Naive B cell (primary cell): ENCODE measurements around the gene OPHN1. TPM values are rescaled to one million over a fixed set of nuclear protein-coding genes. Genes with fewer than 3 reads are reported as not detected.

ENCODE experiments used
- ATAC-seq, 2 donors: fragments of 150-1000 bp; cut with Tn5 transposase; 2 replicates each; pipeline ENCODE4 v1.10.0; 2021; ENCODE audit warnings: low read depth in 2 of 2, mild to moderate bottlenecking in 2 of 2, moderate library complexity in 2 of 2
- DNase-seq: peaks from one replicate; pipeline ENCODE4 v3.0.0; 2022
- H3K27ac Mint-ChIP-seq, 6 donors: one replicate each; pipeline ENCODE4 v1.8.0; 2020 to 2022; ENCODE audit warnings: mild to moderate bottlenecking in 6 of 6, mixed read lengths in 6 of 6, moderate library complexity in 5 of 6, inconsistent platforms in 2 of 6
- H3K27me3 Mint-ChIP-seq, 3 donors: one replicate each; pipeline ENCODE4 v1.8.0; 2021 to 2022; ENCODE audit warnings: mixed read lengths in 3 of 3, mild to moderate bottlenecking in 1 of 3
- H3K36me3 Mint-ChIP-seq, 2 donors: one replicate each; pipeline ENCODE4 v1.8.0; 2020 to 2022; ENCODE audit warnings: mixed read lengths in 2 of 2, inconsistent platforms in 1 of 2, mild to moderate bottlenecking in 1 of 2
- H3K4me1 Mint-ChIP-seq, 3 donors: one replicate each; pipeline ENCODE4 v1.8.0; 2020 to 2022; ENCODE audit warnings: mixed read lengths in 3 of 3, inconsistent platforms in 1 of 3, mild to moderate bottlenecking in 1 of 3, moderate library complexity in 1 of 3
- H3K4me3 Mint-ChIP-seq, 8 donors: one replicate each; pipeline ENCODE4 v1.8.0; 2020 to 2022; ENCODE audit warnings: mild to moderate bottlenecking in 8 of 8, mixed read lengths in 8 of 8, moderate library complexity in 8 of 8, inconsistent platforms in 2 of 8
- H3K9me3 Mint-ChIP-seq, 7 donors: one replicate each; pipeline ENCODE4 v1.8.0; 2020 to 2022; ENCODE audit warnings: mixed read lengths in 7 of 7, mild to moderate bottlenecking in 5 of 7, inconsistent platforms in 2 of 7, moderate library complexity in 1 of 7
- polyA plus RNA-seq, 6 donors: library from polyadenylated mRNA; unstranded; fragments of 300-500 nt; fragmentation: Illumina TruSeq; gene quantifications; one replicate each; pipeline ENCODE4 v1.2.3, GENCODE V29; 2021; ENCODE audit warnings: low read depth in 6 of 6

OPHN1 gene
- polyA plus RNA-seq, 6 donors from 2014 or later: 0.51 TPM; not detected in 5

- no peaks in the 10 kb centered on the region for H3K27me3 Mint-ChIP-seq
- H3K36me3 Mint-ChIP-seq: no peaks in the 10 kb centered on the region
- no peak overlapping the region for H3K27ac Mint-ChIP-seq
- H3K4me3 Mint-ChIP-seq: no peak overlapping the region
- no peaks in the 10 kb centered on the region for H3K4me1 Mint-ChIP-seq
- H3K9me3 Mint-ChIP-seq: peaks cover 0 to 2% (median 0%) of the 10 kb centered on the region in 7 donors
- no peak for ATAC-seq
- DNase-seq: no peak
Observed at GRCh38 chrX:68249903-68250302, 183.4 kb downstream of the OPHN1 start.

- DNase-seq (no peak), ATAC-seq (no peak)
- no peaks in the 10 kb centered on the region for H3K36me3 Mint-ChIP-seq
- H3K27me3 Mint-ChIP-seq: no peaks in the 10 kb centered on the region
- H3K9me3 Mint-ChIP-seq: peaks cover 0 to 2% (median 0%) of the 10 kb centered on the region in 7 donors
- H3K27ac Mint-ChIP-seq: no peak overlapping the region
- no peak overlapping the region for H3K4me3 Mint-ChIP-seq
- no peaks in the 10 kb centered on the region for H3K4me1 Mint-ChIP-seq
Observed at GRCh38 chrX:68249401-68249831, 183.9 kb downstream of the OPHN1 start.

GRCh38 chrX:68238568-68238967 lies 194.7 kb downstream of the OPHN1 start:
- no peaks in the 10 kb centered on the region for H3K4me1 Mint-ChIP-seq
- H3K9me3 Mint-ChIP-seq: peaks cover 0 to 6% (median 0%) of the 10 kb centered on the region in 7 donors
- no peak overlapping the region for H3K4me3 Mint-ChIP-seq
- no peaks in the 10 kb centered on the region for H3K27me3 Mint-ChIP-seq
- no peak for ATAC-seq
- DNase-seq: no peak
- H3K36me3 Mint-ChIP-seq: no peaks in the 10 kb centered on the region
- no peak overlapping the region for H3K27ac Mint-ChIP-seq

- no peaks in the 10 kb centered on the region for H3K27me3 Mint-ChIP-seq
- no peak for DNase-seq
- no peaks in the 10 kb centered on the region for H3K4me1 Mint-ChIP-seq
- H3K36me3 Mint-ChIP-seq: no peaks in the 10 kb centered on the region
- ATAC-seq: no peak
- no peak overlapping the region for H3K27ac Mint-ChIP-seq
- H3K9me3 Mint-ChIP-seq: peaks cover 0 to 2% (median 0%) of the 10 kb centered on the region in 7 donors
- H3K4me3 Mint-ChIP-seq: no peak overlapping the region
Observed at GRCh38 chrX:68234171-68234910, 199.0 kb downstream of the OPHN1 start.

GRCh38 chrX:68232206-68232605 lies 201.1 kb downstream of the OPHN1 start:
- Mint-ChIP-seq H3K36me3 (no peaks in the 10 kb centered on the region), H3K4me3 (no peak overlapping the region), H3K9me3 (peaks cover 0 to 9% (median 3%) of the 10 kb centered on the region in 7 donors), H3K4me1 (no peaks in the 10 kb centered on the region), H3K27ac (no peak overlapping the region), H3K27me3 (no peaks in the 10 kb centered on the region)
- ATAC-seq: no peak
- no peak for DNase-seq

- Mint-ChIP-seq H3K9me3 (peaks cover 0 to 2% (median 0%) of the 10 kb centered on the region in 7 donors), H3K4me3 (no peak overlapping the region), H3K27ac (no peak overlapping the region), H3K4me1 (no peaks in the 10 kb centered on the region), H3K36me3 (no peaks in the 10 kb centered on the region), H3K27me3 (peaks cover 0 to 12% (median 4%) of the 10 kb centered on the region in 3 donors)
- ATAC-seq: no peak
- DNase-seq: no peak
Observed at GRCh38 chrX:68209008-68209407, 224.3 kb downstream of the OPHN1 start.

- no peak for DNase-seq
- ATAC-seq: no peak
- Mint-ChIP-seq H3K4me1 (peaks cover 0 to 5% (median 2%) of the 10 kb centered on the region in 3 donors), H3K27me3 (peaks cover 0 to 12% (median 0%) of the 10 kb centered on the region in 3 donors), H3K9me3 (peaks cover 0 to 3% (median 0%) of the 10 kb centered on the region in 7 donors), H3K27ac (no peak overlapping the region), H3K36me3 (no peaks in the 10 kb centered on the region), H3K4me3 (no peak overlapping the region)
Observed at GRCh38 chrX:68204521-68205038, 228.7 kb downstream of the OPHN1 start.

- Mint-ChIP-seq H3K36me3 (no peaks in the 10 kb centered on the region), H3K27ac (no peak overlapping the region), H3K4me3 (no peak overlapping the region), H3K27me3 (peaks cover 0 to 12% (median 0%) of the 10 kb centered on the region in 3 donors), H3K4me1 (peaks cover 0 to 5% (median 2%) of the 10 kb centered on the region in 3 donors), H3K9me3 (peaks cover 0 to 3% (median 0%) of the 10 kb centered on the region in 7 donors)
- DNase-seq: no peak
- ATAC-seq: no peak
Observed at GRCh38 chrX:68203646-68204045, 229.6 kb downstream of the OPHN1 start.

GRCh38 chrX:68203211-68203610 lies 230.1 kb downstream of the OPHN1 start:
- H3K27ac Mint-ChIP-seq: no peak overlapping the region
- ATAC-seq: no peak
- DNase-seq: no peak
- H3K27me3 Mint-ChIP-seq: peaks cover 0 to 8% (median 0%) of the 10 kb centered on the region in 3 donors
- H3K9me3 Mint-ChIP-seq: peaks cover 0 to 3% (median 0%) of the 10 kb centered on the region in 7 donors
- no peak overlapping the region for H3K4me3 Mint-ChIP-seq
- H3K4me1 Mint-ChIP-seq: peaks cover 0 to 5% (median 2%) of the 10 kb centered on the region in 3 donors
- no peaks in the 10 kb centered on the region for H3K36me3 Mint-ChIP-seq

GRCh38 chrX:68199062-68199848 lies 234.0 kb downstream of the OPHN1 start:
- H3K9me3 Mint-ChIP-seq: peaks cover 0 to 3% (median 0%) of the 10 kb centered on the region in 7 donors
- H3K4me3 Mint-ChIP-seq: no peak overlapping the region
- no peak overlapping the region for H3K27ac Mint-ChIP-seq
- H3K36me3 Mint-ChIP-seq: no peaks in the 10 kb centered on the region
- peaks cover 0 to 5% (median 2%) of the 10 kb centered on the region in 3 donors for H3K4me1 Mint-ChIP-seq
- no peaks in the 10 kb centered on the region for H3K27me3 Mint-ChIP-seq
- ATAC-seq: no peak
- DNase-seq: no peak

- Mint-ChIP-seq H3K4me1 (no peaks in the 10 kb centered on the region), H3K27me3 (no peaks in the 10 kb centered on the region), H3K4me3 (no peak overlapping the region), H3K36me3 (no peaks in the 10 kb centered on the region), H3K27ac (peak overlapping the region in 1 of 6 donors; percentile 11), H3K9me3 (no peaks in the 10 kb centered on the region)
- ATAC-seq (no peak), DNase-seq (peak; percentile 3)
Observed at GRCh38 chrX:68196939-68197791, 236.1 kb downstream of the OPHN1 start.

- H3K27me3 Mint-ChIP-seq: no peaks in the 10 kb centered on the region
- H3K4me1 Mint-ChIP-seq: no peaks in the 10 kb centered on the region
- no peaks in the 10 kb centered on the region for H3K9me3 Mint-ChIP-seq
- DNase-seq: no peak
- ATAC-seq: no peak
- no peaks in the 10 kb centered on the region for H3K36me3 Mint-ChIP-seq
- H3K4me3 Mint-ChIP-seq: no peak overlapping the region
- H3K27ac Mint-ChIP-seq: no peak overlapping the region
Observed at GRCh38 chrX:68195561-68195960, 237.7 kb downstream of the OPHN1 start.

- Mint-ChIP-seq H3K4me1 (no peaks in the 10 kb centered on the region), H3K27ac (no peak overlapping the region), H3K9me3 (no peaks in the 10 kb centered on the region), H3K4me3 (no peak overlapping the region), H3K36me3 (no peaks in the 10 kb centered on the region), H3K27me3 (no peaks in the 10 kb centered on the region)
- ATAC-seq: no peak
- DNase-seq: no peak
Observed at GRCh38 chrX:68193786-68194185, 239.5 kb downstream of the OPHN1 start.
